Measurements from ENCODE around the gene SBF2.
"Not testable (repeated sequence)": the region's sequence is repeated elsewhere in the genome, so short reads cannot be mapped to it uniquely, and the experiment has no call there.

Gene SBF2

DNA sequence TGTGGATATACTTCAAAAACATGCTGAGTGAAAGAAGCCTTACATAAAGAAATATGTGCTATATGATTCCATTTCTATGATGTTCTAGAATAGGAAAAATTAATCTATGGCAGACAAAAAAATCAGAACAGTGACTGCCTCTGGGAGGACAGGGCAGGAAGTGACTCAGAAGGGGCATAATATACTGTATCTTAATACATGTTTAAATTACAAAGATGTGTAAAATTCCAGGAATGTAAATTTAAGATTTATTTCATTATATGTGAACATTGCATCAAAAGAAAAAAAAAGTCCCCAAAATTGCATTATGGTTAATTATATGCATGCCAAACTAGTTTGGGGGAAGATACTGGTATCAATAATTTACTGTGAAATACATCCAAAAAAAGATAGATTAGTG, 32.2 kb downstream of the SBF2 start:
- DNase-seq = no peak

- DNase-seq = no peak
Measured at GRCh38 chr11:10257478-10257877, 36.5 kb downstream of the SBF2 start.

- peak; percentile 60 to 95 for DNase-seq
Measured at GRCh38 chr11:10255388-10256125, 38.5 kb downstream of the SBF2 start.

GRCh38 chr11:10249448-10250131, 44.4 kb downstream of the SBF2 start:
- DNase-seq = not testable (repeated sequence)

GRCh38 chr11:10247011-10247410, 47.0 kb downstream of the SBF2 start:
- DNase-seq = no peak

GRCh38 chr11:10243896-10244575, 50.0 kb downstream of the SBF2 start:
- no peak for DNase-seq

GRCh38 chr11:10236840-10237239, 57.2 kb downstream of the SBF2 start:
- DNase-seq = no peak

DNA sequence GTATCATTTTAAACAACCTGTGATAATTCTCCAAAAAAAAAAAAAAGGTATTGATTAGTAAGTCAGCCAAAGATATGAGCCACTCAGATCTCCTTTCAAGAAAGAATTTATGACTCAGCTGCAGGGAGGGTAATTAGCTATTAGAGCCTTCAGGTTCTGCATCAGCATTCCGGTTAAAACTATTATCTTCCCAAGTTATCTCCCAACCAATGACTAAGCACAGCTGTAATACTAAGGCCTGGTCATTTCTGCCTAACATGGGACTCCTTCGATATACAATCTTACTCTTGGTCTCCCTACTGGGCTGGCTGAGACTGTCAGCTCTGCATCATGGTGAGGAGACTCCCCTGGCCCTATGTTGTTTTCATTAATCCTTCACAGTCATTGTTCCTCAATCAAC, 60.4 kb downstream of the SBF2 start:
- DNase-seq = no peak

- no peak for DNase-seq
Measured at GRCh38 chr11:10232756-10233155, 61.3 kb downstream of the SBF2 start.

DNA sequence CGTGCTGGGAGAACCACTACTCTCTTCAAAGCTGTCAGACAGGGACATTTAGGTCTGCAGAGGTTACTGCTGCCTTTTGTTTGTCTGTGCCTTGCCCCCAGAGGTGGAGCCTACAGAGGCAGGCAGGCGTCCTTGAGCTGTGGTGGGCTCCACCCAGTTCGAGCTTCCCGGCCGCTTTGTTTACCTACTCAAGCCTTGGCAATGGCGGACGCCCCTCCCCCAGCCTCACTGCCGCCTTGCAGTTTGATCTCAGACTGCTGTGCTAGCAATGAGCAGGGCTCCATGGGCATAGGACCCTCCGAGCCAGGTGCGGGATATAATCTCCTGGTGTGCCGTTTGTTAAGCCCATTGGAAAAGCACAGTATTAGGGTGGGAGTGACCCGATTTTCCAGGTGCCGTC, 62.2 kb downstream of the SBF2 start:
- DNase-seq = not testable (repeated sequence)

- DNase-seq = no peak
Measured at GRCh38 chr11:10225553-10225952, 68.5 kb downstream of the SBF2 start.

- DNase-seq = no peak
Measured at GRCh38 chr11:10222399-10222798, 71.6 kb downstream of the SBF2 start.

- no peak for DNase-seq
Measured at GRCh38 chr11:10221342-10221741, 72.7 kb downstream of the SBF2 start.

DNA sequence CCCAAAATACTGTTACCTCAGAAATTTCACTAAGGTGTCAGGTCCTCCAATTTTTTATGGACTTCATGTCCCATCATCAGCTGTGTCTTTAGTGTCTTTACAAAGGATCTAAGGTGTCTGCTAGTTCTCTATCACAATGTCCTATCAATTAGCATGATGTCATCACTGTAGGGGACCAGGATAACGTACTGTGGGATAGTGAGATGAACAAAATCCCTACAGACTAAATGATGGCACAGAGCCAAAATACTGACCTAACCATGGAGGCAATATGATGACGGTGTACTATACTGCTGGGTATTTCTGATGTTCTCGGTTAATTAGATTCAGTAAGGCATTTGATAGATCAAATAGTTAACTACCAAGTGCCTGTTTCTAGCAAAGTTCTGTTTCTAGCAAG, 82.5 kb downstream of the SBF2 start:
- no peak for DNase-seq

DNA sequence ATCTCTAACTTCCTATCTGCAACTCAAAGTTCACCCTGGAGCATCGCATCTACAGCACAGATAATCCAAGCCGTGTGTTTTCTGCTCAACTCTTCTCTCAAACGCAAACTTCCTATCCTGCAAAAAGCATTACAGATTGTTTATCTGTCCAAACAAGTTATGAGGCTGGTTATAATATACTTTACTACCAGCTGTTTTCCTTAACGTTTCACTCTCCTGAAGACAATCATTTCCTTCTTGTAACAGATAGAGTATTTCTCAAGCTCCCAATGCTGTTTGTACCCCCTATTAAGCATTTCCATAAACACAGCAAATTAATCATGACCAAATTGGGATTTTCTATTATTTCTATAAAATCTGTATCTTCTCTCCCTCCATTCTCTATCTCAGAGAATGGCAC, 84.7 kb downstream of the SBF2 start:
- no peak for DNase-seq

GRCh38 chr11:10208131-10208575, 85.9 kb downstream of the SBF2 start:
- peak in 1 of 2 experiments; percentile 41 for DNase-seq

DNA sequence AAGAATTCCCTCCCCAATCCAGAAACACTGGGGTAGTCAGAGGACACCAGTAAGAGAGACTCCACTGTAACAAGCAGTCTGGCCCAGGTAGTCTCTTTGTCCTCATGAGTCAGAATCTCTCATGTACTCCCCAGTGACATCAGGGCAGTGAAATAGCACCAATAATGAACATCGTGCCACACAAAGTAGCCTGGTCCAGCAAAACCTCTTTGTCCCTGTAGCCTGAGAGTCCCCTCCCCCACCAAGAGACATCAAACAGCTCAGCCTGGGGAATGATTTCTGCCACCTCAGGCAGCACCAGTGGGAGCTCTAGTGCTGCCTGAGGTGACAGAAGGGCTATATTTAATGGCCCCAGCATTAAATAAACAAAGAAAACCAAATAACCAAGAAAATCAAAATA, 88.1 kb downstream of the SBF2 start:
- DNase-seq = no peak

DNA sequence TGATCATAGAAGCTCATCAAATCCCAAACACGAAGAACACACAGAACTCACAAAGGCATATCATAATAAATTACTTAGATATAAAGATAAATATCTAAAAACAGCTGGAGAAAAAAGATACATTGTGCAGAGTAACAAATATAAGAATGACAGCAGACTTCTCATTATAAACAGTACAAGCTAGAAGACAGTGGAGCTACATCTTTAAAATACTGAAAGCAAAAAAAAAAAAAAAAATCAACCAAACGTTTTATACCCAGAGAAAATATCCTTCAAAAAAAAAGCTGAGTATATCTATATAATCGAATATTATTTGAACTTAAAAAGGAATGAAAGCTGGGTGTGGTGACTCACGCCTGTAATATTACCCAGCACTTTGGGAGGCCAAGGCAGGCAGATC, 90.0 kb downstream of the SBF2 start:
- no peak for DNase-seq

- DNase-seq = no peak
Measured at GRCh38 chr11:10201343-10201742, 92.7 kb downstream of the SBF2 start.

- DNase-seq = no peak
Measured at GRCh38 chr11:10197091-10197490, 96.9 kb downstream of the SBF2 start.

DNA sequence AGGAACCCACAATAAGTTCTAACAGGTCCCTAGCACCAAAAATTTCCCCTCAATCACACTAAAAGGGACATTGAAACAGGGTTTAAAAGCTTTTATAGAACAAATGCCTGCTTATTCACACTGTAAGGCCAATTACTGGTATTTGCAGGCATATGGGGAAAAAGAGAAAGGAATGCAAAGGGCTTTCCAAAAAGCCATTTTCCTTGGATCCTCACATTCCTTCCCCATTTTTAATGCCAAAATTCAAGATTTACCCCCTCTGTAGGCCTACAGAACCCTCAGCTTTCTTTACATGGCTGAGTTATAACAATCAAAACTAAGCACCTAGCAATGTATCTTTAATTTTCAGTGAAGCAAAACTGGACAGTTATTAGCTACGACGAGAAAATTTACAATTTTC, 102.0 kb downstream of the SBF2 start:
- DNase-seq = no peak

GRCh38 chr11:10181811-10182210, 112.2 kb downstream of the SBF2 start:
- DNase-seq = no peak

GRCh38 chr11:10164621-10165020, 129.4 kb downstream of the SBF2 start:
- no peak for DNase-seq

DNA sequence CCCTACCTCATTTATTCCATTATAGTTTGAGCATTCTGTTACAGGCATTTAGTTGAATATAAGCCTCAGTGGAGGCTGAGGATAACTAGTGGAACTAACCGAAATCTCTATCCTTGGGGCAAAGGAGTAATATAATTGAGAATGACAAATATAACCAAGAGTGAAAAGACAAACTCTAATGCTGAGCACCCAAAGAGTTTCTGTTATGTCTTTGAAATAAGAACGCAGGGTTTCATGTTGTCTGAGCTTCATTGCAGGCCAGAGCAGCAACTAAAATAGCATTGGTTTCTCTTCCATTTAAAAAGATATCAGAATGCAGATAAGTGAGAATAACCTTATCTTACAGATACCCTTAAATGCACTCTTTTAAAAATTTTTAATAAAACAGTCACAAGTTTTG, 131.8 kb downstream of the SBF2 start:
- DNase-seq = no peak

All from NCI-H1930 (cell line).